ENCODE measurements around the gene PAPSS1. TPM values are rescaled to one million over a fixed set of nuclear protein-coding genes. Genes with fewer than 3 reads are reported as not detected.

PAPSS1 gene
- total RNA-seq, 1 donor from 2014 or later: 450 TPM

DNA sequence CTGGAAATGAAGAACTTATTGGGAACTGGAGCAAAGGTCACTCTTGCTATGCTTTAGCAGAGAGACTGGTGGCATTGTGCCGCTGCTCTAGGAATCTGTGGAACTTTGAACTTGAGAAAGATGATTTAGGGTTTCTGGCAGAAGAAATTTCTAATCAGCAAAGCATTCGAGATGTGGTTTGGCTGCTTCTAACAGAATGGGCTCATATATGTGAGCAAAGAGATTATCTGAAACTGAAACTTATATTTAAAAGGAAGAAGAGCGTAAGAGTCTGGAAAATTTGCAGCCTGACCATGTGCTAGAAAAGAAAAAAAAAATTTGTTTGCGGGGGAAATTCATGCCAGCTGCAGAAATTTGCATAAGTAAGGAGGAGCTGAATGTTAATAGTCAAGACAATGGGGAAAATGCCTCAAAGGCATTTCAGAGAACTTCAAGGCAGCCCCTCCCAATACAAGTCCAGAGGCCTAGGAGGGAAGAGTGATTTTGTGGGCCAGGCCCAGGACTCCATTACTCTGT is 35.9 kb upstream of the PAPSS1 start:
- Mint-ChIP-seq H3K4me1 (ENCODE audit: unreplicated experiment) (peaks cover 4% of the 10 kb centered on the region), H3K9me3 (ENCODE audit: unreplicated experiment) (no peaks in the 10 kb centered on the region), H3K4me3 (ENCODE audit: unreplicated experiment) (no peak overlapping the region), H3K36me3 (ENCODE audit: low read depth, unreplicated experiment) (peaks cover 11% of the 10 kb centered on the region), H3K27ac (ENCODE audit: unreplicated experiment) (no peak overlapping the region), H3K27me3 (ENCODE audit: unreplicated experiment) (no peaks in the 10 kb centered on the region)
- no peak for DNase-seq (ENCODE audit: low spot score)
- no peak for TF ChIP-seq CTCF (IDR thresholded peaks at IDR 0.05; ENCODE audit: unreplicated experiment)

DNA sequence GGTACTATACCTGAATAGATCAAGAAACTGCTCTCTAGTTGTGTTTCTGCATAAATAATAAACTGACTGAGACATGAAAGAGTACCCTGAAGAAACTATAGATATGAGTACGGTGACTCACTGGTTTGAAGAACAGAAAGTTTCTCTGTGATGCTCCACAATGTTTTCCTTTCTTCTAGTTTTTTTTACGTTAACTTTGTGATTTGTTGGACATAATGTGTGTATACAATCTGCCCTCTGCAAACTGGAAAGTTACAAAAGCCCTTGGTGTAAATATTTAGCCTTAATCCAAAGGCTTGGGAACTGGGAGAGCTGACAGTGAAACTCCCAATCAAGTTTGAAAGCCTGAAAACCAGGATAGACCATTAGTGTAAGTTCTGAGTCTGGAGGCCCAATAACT is 31.6 kb upstream of the PAPSS1 start:
- peaks cover 6% of the 10 kb centered on the region for H3K36me3 Mint-ChIP-seq (ENCODE audit: low read depth, unreplicated experiment)
- no peak overlapping the region for H3K27ac Mint-ChIP-seq (ENCODE audit: unreplicated experiment)
- H3K9me3 Mint-ChIP-seq (ENCODE audit: unreplicated experiment): no peaks in the 10 kb centered on the region
- no peak overlapping the region for H3K4me3 Mint-ChIP-seq (ENCODE audit: unreplicated experiment)
- no peak for TF ChIP-seq CTCF (IDR thresholded peaks at IDR 0.05; ENCODE audit: unreplicated experiment)
- H3K27me3 Mint-ChIP-seq (ENCODE audit: unreplicated experiment): no peaks in the 10 kb centered on the region
- no peak for DNase-seq (ENCODE audit: low spot score)
- no peaks in the 10 kb centered on the region for H3K4me1 Mint-ChIP-seq (ENCODE audit: unreplicated experiment)

GRCh38 chr4:107747748-107748486 is 27.9 kb upstream of the PAPSS1 start:
- H3K27me3 Mint-ChIP-seq (ENCODE audit: unreplicated experiment): no peaks in the 10 kb centered on the region
- no peak overlapping the region for H3K27ac Mint-ChIP-seq (ENCODE audit: unreplicated experiment)
- no peak overlapping the region for H3K4me3 Mint-ChIP-seq (ENCODE audit: unreplicated experiment)

GRCh38 chr4:107746161-107746560 is 26.1 kb upstream of the PAPSS1 start:
- Mint-ChIP-seq H3K9me3 (ENCODE audit: unreplicated experiment) (no peaks in the 10 kb centered on the region), H3K36me3 (ENCODE audit: low read depth, unreplicated experiment) (no peaks in the 10 kb centered on the region), H3K4me3 (ENCODE audit: unreplicated experiment) (no peak overlapping the region), H3K27ac (ENCODE audit: unreplicated experiment) (no peak overlapping the region), H3K4me1 (ENCODE audit: unreplicated experiment) (no peaks in the 10 kb centered on the region), H3K27me3 (ENCODE audit: unreplicated experiment) (no peaks in the 10 kb centered on the region)
- TF ChIP-seq CTCF (IDR thresholded peaks at IDR 0.05; ENCODE audit: unreplicated experiment): no peak
- DNase-seq (ENCODE audit: low spot score): no peak

More at GRCh38 chr4:107747748-107748486, 27.9 kb upstream of the PAPSS1 start:
- TF ChIP-seq CTCF (IDR thresholded peaks at IDR 0.05; ENCODE audit: unreplicated experiment): no peak
- no peak for DNase-seq (ENCODE audit: low spot score)
- Mint-ChIP-seq H3K9me3 (ENCODE audit: unreplicated experiment) (no peaks in the 10 kb centered on the region), H3K36me3 (ENCODE audit: low read depth, unreplicated experiment) (no peaks in the 10 kb centered on the region), H3K4me1 (ENCODE audit: unreplicated experiment) (no peaks in the 10 kb centered on the region)

- H3K27ac Mint-ChIP-seq (ENCODE audit: unreplicated experiment): no peak overlapping the region
- peaks cover 7% of the 10 kb centered on the region for H3K4me1 Mint-ChIP-seq (ENCODE audit: unreplicated experiment)
- no peaks in the 10 kb centered on the region for H3K27me3 Mint-ChIP-seq (ENCODE audit: unreplicated experiment)
- DNase-seq (ENCODE audit: low spot score): no peak
- no peaks in the 10 kb centered on the region for H3K36me3 Mint-ChIP-seq (ENCODE audit: low read depth, unreplicated experiment)
- H3K9me3 Mint-ChIP-seq (ENCODE audit: unreplicated experiment): no peaks in the 10 kb centered on the region
- no peak overlapping the region for H3K4me3 Mint-ChIP-seq (ENCODE audit: unreplicated experiment)
- TF ChIP-seq CTCF (IDR thresholded peaks at IDR 0.05; ENCODE audit: unreplicated experiment): no peak
Measured at GRCh38 chr4:107744532-107744931, 24.5 kb upstream of the PAPSS1 start.

Measured in endothelial cell (in vitro differentiated cells).